Body of pancreas (tissue), 4 donors: ENCODE measurements around the gene RMI2. TPM values are rescaled to one million over a fixed set of nuclear protein-coding genes. Genes with fewer than 3 reads are reported as not detected.

ENCODE experiments used
- ATAC-seq: fragments of 150-250 bp; one replicate; pipeline ENCODE4 v1.9.1; 2016
- DNase-seq, 4 donors: peaks; one replicate each; pipeline ENCODE4 v3.0.0-alpha.2; 2019
- H3K27ac ChIP-seq, 4 donors: fragments of 200-600 bp; sonication (generic); 1 replicate in 3 of 4; 2 replicates in 1 of 4; pipeline versions ENCODE4 v1.5.1 to v1.6.1; 2016 to 2019; ENCODE audit warnings: mild to moderate bottlenecking in 1 of 4, mixed read lengths in 1 of 4, moderate library complexity in 1 of 4
- H3K27me3 ChIP-seq, 2 donors: fragments of 200-600 bp; sonication (generic); one replicate each; pipeline ENCODE4 v1.6.0; 2016; ENCODE audit warnings: mild to moderate bottlenecking in 1 of 2
- H3K36me3 ChIP-seq, 2 donors: fragments of 200-600 bp; sonication (generic); replicated peaks in 1 of 2; 2 replicates each; pipeline ENCODE4 v1.5.1; 2016; ENCODE audit warnings: low read depth in 2 of 2; ENCODE audit not compliant: insufficient read depth in 1 of 2
- H3K4me1 ChIP-seq: fragments of 200-600 bp; sonication (generic); one replicate; pipeline ENCODE4 v1.6.0; 2016
- H3K4me3 ChIP-seq, 2 donors: fragments of 200-600 bp; sonication (generic); 1 replicate in 1 of 2; 2 replicates in 1 of 2; pipeline ENCODE4 v1.5.1; 2016 to 2019
- H3K9me3 ChIP-seq, 3 donors: fragments of 200-600 bp; sonication (generic); 1 replicate in 2 of 3; 2 replicates in 1 of 3; pipeline ENCODE4 v1.5.1; 2016
- CTCF ChIP-seq, 7 experiments: fragments of 450-650 bp in 4 of 7; fragments of 200-600 bp in 3 of 7; sonication (generic) in 3 of 7; IDR thresholded peaks; one replicate each; pipeline ENCODE4 v1.5.1; 2016 to 2019; ENCODE audit warnings: antibody characterized with exemption in 7 of 7
- POLR2A ChIP-seq, 3 donors: fragments of 450-650 bp; IDR thresholded peaks; one replicate each; pipeline ENCODE4 v1.6.1; 2016; ENCODE audit warnings: antibody characterized with exemption in 3 of 3, mild to moderate bottlenecking in 2 of 3
- WGBS, 2 donors: methylation state at CpG; one replicate each; pipeline ENCODE4 v1.1.5; 2017; 5-methylcytosine and 5-hydroxymethylcytosine counted together
- intact Hi-C: fragments of 100-400 bp; cut with DNase I; formaldehyde crosslinking; loops from one replicate; pipeline ENCODE4 v1.15.1; 2023
- total RNA-seq, 2 donors: library from RNA; depleted of rRNA; stranded (reverse); fragments of >200 nt; gene quantifications; one replicate each; pipeline ENCODE4 v1.1.0, GENCODE V29; 2016

Gene RMI2
- total RNA-seq, 2 donors from 2014 or later, result 1.3 to 3.0 TPM

DNA sequence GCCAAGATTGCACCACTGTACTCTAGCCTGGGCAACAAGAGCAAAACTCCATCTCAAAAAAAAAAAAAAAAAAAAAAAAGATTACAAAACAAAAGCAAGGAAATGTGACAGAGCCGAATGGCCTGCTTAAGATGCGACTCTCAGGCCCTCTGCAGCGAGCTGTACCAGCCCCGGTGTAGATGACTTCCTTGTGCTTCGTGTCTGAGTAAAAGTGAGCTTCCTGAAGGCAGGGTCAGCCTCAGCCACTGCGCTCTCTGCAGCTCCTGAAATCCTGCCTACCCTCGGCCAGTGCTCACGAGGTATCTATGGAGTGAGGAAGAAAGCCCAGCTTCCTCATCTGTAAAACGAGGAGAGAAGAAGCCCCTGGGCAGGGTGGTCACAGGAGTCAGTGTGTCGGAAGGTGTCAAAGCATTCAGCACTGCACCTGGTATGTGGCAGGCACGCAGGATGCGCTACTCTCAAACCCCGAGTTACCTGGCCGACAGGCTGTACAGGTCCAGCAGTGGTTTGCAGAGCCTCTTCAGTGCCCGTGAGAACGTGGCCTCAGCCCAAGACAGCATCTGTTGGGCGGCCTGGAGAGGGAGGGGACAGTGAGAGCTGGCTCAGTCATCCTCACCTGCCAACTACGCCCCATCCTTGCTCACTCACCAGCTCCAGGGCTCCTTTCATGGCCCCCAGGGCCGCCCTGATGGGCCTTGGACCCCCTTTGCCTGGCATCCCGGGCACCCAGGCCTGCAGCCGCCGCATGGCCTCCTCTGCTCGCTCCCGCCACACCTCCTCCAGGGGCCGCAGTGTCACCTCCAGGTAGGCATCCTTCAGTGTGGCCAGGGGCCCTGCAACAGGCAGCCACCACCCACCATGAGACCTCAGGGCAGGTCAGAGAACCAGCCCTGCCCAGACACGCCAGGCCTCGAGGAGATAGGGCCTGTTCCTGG is 44.6 kb downstream of the RMI2 start:
- H3K36me3 ChIP-seq, result no peaks in the 10 kb centered on the region
- H3K4me1 ChIP-seq, result peaks cover 15% of the 10 kb centered on the region
- TF ChIP-seq POLR2A (IDR thresholded peaks at IDR 0.05), result no peak
- TF ChIP-seq CTCF (IDR thresholded peaks at IDR 0.05), result no peak
- intact Hi-C loops, result no loop called here
- no peak overlapping the region for H3K4me3 ChIP-seq
- WGBS, 2 donors, result 85% methylated on average over 11 to 26 of the region's 27 CpGs
- H3K9me3 ChIP-seq, result no peaks in the 10 kb centered on the region
- H3K27me3 ChIP-seq, result no peaks in the 10 kb centered on the region
- H3K27ac ChIP-seq, result peak overlapping the region in 1 of 4 donors; percentile 46
- DNase-seq (no peak), ATAC-seq (no peak)

DNA sequence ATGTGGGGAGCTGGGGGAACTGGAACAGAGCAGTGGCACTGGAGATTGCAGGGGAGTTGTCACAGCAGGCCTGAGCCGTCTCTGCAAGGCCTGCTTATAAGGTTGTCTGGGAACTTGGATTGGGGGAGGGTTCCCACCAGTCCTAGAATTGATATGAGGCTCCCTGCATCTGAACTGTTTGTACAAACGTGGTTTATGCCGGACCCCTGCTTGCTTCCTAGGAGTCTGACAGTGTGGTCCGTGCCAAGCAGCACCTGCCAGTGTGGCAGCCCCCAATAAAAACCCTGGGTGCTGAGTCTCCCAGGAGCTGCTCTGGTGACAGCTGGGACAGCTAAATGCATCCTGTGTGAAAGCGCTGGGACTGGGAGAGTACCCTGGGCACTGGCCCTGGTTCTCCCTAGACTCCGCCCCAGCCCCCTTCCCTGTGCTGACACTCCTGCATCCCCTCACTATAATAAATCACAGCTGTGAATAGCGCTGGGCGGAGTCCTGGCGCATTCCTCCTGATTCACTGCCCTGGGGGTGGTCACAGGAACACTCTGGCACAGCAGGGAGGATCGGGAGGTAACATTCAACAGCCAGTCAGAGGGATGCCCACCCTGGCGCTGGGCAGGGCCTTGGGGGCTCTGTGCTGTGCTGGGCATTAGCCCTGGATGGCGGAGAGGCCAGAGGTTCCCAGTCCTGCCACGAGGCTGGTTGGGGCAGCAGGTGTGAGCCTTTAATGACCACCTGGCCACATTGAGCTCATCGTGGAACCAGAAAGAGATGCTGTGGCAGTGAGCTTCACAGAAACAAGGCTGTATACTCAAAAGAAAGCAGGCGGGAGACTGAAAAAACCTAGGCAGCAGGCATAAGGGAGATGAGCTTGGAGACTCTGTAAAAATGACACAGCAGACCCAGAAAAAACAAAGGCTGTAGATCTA is 45.6 kb downstream of the RMI2 start:
- H3K4me3 ChIP-seq, result no peak overlapping the region
- H3K36me3 ChIP-seq, result no peaks in the 10 kb centered on the region
- TF ChIP-seq POLR2A (IDR thresholded peaks at IDR 0.05), result no peak
- peak overlapping the region in 3 of 4 donors; percentile 19 to 46 (median 21) for H3K27ac ChIP-seq
- H3K9me3 ChIP-seq, result no peaks in the 10 kb centered on the region
- DNase-seq (no peak), ATAC-seq (no peak)
- 61 to 68% methylated on average over 7 to 15 of the region's 15 CpGs for WGBS, 2 donors
- intact Hi-C loops, result no loop called here
- no peaks in the 10 kb centered on the region for H3K27me3 ChIP-seq
- peaks cover 15% of the 10 kb centered on the region for H3K4me1 ChIP-seq

- peak; percentile 87 to 95 (median 92) for DNase-seq
- intact Hi-C loops, result no loop called here
These were observed 46.3 kb downstream of the RMI2 start for GRCh38 chr16:11391576-11391975.

GRCh38 chr16:11392041-11392581 is 46.9 kb downstream of the RMI2 start:
- Histone ChIP-seq H3K27me3 (no peaks in the 10 kb centered on the region), H3K4me3 (no peak overlapping the region), H3K4me1 (peaks cover 15% of the 10 kb centered on the region), H3K36me3 (no peaks in the 10 kb centered on the region), H3K27ac (peak overlapping the region in 3 of 4 donors; percentile 19 to 46 (median 21)), H3K9me3 (no peaks in the 10 kb centered on the region)
- no peak for DNase-seq
- no peak for TF ChIP-seq CTCF (IDR thresholded peaks at IDR 0.05)
- ATAC-seq, result no peak
- intact Hi-C loops, result no loop called here
- 81 to 83% methylated on average over 8 to 16 of the region's 19 CpGs for WGBS, 2 donors

More at GRCh38 chr16:11391576-11391975, 46.3 kb downstream of the RMI2 start:
- Histone ChIP-seq H3K4me3 (no peak overlapping the region), H3K4me1 (peaks cover 15% of the 10 kb centered on the region), H3K36me3 (no peaks in the 10 kb centered on the region), H3K27me3 (no peaks in the 10 kb centered on the region), H3K27ac (peak overlapping the region in 3 of 4 donors; percentile 19 to 46 (median 21)), H3K9me3 (no peaks in the 10 kb centered on the region)
- ATAC-seq, result peak; percentile 81
- TF ChIP-seq POLR2A (IDR thresholded peaks at IDR 0.05), result no peak
- no peak for TF ChIP-seq CTCF (IDR thresholded peaks at IDR 0.05)
- 1 to 16% methylated on average over 6 to 12 of the region's 12 CpGs for WGBS, 2 donors

GRCh38 chr16:11393366-11393765 is 48.1 kb downstream of the RMI2 start:
- H3K4me1 ChIP-seq, result peaks cover 15% of the 10 kb centered on the region
- intact Hi-C loops, result no loop called here
- ATAC-seq, result no peak
- H3K27me3 ChIP-seq, result no peaks in the 10 kb centered on the region
- TF ChIP-seq POLR2A (IDR thresholded peaks at IDR 0.05) (no peak), CTCF (IDR thresholded peaks at IDR 0.05) (no peak)
- no peak overlapping the region for H3K4me3 ChIP-seq
- WGBS, 2 donors, result 76 to 85% methylated on average over 5 to 11 of the region's 11 CpGs
- DNase-seq, result no peak
- no peaks in the 10 kb centered on the region for H3K9me3 ChIP-seq
- no peaks in the 10 kb centered on the region for H3K36me3 ChIP-seq
- no peak overlapping the region for H3K27ac ChIP-seq
